ENCODE data around the gene USP5. TPM values are rescaled to one million over a fixed set of nuclear protein-coding genes. Genes with fewer than 3 reads are reported as not detected.
"Not testable (repeated sequence)": the region's sequence is repeated elsewhere in the genome, so short reads cannot be mapped to it uniquely, and the experiment has no call there.

USP5 gene
- total RNA-seq, 2 donors from 2014 or later: 82.6 to 132 TPM

DNA sequence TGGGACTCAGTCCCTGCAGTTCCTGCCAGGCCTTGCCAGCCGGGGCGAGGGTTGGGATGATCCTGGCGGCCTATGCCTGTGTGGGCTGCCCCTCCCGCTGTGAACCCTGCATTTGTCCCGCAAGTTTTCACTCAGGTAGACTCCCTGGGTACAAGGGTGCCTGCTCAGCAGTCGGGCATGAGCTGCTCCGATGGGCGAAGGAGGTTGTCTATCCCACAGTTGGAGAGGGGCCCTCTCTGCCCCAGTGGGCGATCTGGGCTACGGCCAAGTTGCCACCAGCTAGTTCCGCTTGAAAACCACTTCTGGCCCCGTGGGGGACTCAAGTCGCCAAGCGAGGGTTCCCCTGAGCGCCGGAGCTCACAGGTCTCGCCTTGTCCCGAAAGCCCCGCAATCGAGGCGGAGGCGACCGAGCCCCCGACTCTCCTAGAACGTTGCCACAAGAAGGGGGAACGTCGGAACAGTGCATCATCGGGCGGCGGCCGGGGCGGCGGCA is 15.0 kb downstream of the USP5 start:
- no peak for DNase-seq
- Histone ChIP-seq H3K4me3 (peak overlapping the region; percentile 98), H3K9ac (ENCODE audit: low read depth in 2 of 2, low read length in 2 of 2) (peak overlapping the region; percentile 73 to 79), H3K4me1 (peaks cover 22% of the 10 kb centered on the region), H3K27me3 (no peaks in the 10 kb centered on the region), H3K27ac (peak overlapping the region; percentile 96), H3K36me3 (peaks cover 12% of the 10 kb centered on the region), H3K9me3 (no peaks in the 10 kb centered on the region)
- intact Hi-C loops (cut with DNase I): loop anchor here (5.0 kb wide), 1 partner anchor 100 kb away; no protein-coding TSS in a partner anchor
- TF ChIP-seq, protein P1, sequence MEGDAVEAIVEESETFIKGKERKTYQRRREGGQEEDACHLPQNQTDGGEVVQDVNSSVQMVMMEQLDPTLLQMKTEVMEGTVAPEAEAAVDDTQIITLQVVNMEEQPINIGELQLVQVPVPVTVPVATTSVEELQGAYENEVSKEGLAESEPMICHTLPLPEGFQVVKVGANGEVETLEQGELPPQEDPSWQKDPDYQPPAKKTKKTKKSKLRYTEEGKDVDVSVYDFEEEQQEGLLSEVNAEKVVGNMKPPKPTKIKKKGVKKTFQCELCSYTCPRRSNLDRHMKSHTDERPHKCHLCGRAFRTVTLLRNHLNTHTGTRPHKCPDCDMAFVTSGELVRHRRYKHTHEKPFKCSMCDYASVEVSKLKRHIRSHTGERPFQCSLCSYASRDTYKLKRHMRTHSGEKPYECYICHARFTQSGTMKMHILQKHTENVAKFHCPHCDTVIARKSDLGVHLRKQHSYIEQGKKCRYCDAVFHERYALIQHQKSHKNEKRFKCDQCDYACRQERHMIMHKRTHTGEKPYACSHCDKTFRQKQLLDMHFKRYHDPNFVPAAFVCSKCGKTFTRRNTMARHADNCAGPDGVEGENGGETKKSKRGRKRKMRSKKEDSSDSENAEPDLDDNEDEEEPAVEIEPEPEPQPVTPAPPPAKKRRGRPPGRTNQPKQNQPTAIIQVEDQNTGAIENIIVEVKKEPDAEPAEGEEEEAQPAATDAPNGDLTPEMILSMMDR (IDR thresholded peaks at IDR 0.05): no peak

DNA sequence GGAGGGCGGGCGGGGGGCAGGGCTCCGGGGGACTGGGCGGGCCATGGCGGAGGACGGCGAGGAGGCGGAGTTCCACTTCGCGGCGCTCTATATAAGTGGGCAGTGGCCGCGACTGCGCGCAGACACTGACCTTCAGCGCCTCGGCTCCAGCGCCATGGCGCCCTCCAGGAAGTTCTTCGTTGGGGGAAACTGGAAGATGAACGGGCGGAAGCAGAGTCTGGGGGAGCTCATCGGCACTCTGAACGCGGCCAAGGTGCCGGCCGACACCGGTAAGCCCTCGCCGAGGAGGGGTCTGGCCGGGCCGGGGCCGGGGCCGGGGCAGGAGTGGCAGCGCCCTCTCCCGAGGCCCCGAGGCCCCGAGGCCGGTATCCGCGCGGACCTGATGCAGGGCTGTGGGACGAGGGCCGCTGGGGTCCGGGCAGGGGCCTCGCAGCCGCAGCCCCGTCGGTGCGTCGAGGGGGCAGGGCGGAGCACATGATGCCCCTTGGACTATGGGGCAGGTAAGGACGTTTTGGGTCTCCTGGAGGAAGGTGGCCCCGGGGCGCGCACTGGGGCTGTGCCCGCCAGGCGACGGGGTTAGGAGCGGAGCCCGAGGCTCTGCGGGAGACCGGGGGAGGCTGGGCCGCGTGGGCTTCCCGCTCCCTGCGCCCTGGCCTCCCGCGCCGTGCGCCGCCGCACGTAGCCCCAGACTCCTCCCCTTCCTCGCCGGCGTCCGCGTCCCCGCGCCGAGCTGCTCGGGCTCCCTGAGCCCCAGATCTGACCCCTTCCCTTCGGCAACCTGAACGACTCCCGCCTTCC is 15.7 kb downstream of the USP5 start, which contains the start of gene TPI1:
TSS of gene TPI1 (plus strand) at position 119 of the 798 bp plus-strand sequence. CDS start at position 155, 36 bp downstream.
- H3K4me3 ChIP-seq: peak within 1 kb of the TSS; percentile 98
- no peaks in the 10 kb centered on the region for H3K27me3 ChIP-seq
- peaks cover 22% of the 10 kb centered on the region for H3K4me1 ChIP-seq
- H3K27ac ChIP-seq: peak within 1 kb of the TSS; percentile 96
- DNase-seq: peak; percentile 88
- H3K36me3 ChIP-seq: peaks cover 12% of the 10 kb centered on the region
- intact Hi-C loops (cut with DNase I): loop anchor here (5.0 kb wide), 1 partner anchor 100 kb away; no protein-coding TSS in a partner anchor
- H3K9me3 ChIP-seq: no peaks in the 10 kb centered on the region
- peak within 1 kb of the TSS; percentile 90 to 97 for H3K9ac ChIP-seq (ENCODE audit: low read depth in 2 of 2, low read length in 2 of 2)
- TF ChIP-seq, protein P1 (IDR thresholded peaks at IDR 0.05): no peak

DNA sequence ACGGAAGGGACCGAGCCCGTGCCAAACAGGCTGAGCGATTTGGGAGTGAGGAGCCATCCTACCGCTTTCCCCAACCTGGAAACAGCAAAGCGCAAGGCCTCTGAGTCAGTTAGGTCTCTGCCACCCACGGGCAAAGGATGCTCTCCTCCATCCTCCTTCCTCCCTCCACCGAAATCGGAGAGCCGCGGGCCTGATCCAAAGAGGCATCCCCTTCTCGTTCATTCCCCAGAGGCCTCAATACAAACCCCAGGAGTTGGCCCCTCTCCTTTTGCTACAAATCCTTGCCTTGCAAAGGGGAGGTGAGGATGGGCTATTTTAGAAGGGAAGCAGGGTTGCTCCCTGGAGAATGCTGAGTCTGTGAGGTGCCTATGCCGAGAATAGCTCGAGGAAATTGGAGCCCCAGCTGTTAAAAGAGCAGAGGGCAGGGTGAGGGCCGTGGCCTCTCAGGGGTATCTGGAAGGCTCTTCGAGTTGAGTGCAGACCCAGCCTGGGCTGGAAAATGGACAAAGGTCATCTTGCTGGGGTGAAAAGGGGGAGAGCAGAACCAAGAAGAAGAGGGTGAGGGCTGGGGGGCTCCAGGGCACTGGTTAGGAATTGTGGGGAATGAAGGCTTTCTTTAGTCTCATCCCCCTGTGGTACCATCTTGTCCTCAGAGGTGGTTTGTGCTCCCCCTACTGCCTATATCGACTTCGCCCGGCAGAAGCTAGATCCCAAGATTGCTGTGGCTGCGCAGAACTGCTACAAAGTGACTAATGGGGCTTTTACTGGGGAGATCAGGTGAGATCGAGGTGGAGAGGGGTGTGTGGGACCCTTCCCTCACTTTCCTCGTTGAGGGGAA is 16.5 kb downstream of the USP5 start:
- Histone ChIP-seq H3K27ac (peak overlapping the region; percentile 96), H3K9ac (ENCODE audit: low read depth in 2 of 2, low read length in 2 of 2) (peak overlapping the region; percentile 90 to 97), H3K4me3 (peak overlapping the region; percentile 98), H3K4me1 (peaks cover 22% of the 10 kb centered on the region), H3K9me3 (no peaks in the 10 kb centered on the region), H3K27me3 (no peaks in the 10 kb centered on the region), H3K36me3 (peaks cover 12% of the 10 kb centered on the region)
- no peak for DNase-seq
- TF ChIP-seq, protein P1 (IDR thresholded peaks at IDR 0.05): no peak
- intact Hi-C loops (cut with DNase I): loop anchor here (5.0 kb wide), 1 partner anchor 99 kb away; no protein-coding TSS in a partner anchor

DNA sequence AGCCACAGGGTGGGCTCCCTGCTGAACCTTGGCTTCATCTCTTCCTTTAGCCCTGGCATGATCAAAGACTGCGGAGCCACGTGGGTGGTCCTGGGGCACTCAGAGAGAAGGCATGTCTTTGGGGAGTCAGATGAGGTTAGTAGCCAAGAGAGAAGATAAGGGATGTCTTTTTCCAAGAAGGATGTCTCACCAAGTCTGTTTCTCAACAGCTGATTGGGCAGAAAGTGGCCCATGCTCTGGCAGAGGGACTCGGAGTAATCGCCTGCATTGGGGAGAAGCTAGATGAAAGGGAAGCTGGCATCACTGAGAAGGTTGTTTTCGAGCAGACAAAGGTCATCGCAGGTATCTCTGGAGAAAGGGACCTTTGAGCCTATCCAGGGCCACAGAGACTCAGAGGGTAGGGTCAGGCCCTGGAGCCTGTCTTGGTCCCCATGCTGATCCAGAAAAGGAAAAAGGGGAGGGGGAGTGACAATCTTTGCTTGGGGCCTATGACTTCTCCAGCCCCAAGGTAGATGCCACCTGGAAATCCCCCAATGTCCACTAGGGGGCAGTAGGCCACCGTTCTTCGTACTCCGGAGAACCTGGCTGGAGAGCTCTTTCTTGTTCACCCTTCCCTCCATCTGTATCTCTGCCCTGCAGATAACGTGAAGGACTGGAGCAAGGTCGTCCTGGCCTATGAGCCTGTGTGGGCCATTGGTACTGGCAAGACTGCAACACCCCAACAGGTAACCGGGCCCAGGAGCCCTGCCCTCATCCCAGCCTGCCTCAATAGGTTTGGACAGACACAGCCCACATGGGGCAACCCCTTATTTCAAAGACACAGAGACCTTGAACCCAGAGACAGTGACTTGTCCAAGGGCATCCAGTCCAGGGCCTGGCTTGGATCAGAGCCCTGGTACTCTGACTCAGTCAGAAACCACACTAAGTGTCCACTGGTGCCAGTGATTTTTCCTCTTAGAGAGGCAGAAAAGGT is 17.4 kb downstream of the USP5 start:
- peak; percentile 93 for DNase-seq
- Histone ChIP-seq H3K4me1 (peaks cover 22% of the 10 kb centered on the region), H3K36me3 (peaks cover 12% of the 10 kb centered on the region), H3K27me3 (no peaks in the 10 kb centered on the region), H3K9ac (ENCODE audit: low read depth in 2 of 2, low read length in 2 of 2) (peak overlapping the region; percentile 90 to 97), H3K4me3 (peak overlapping the region; percentile 98), H3K9me3 (no peaks in the 10 kb centered on the region), H3K27ac (peak overlapping the region; percentile 96)
- TF ChIP-seq, protein P1 (IDR thresholded peaks at IDR 0.05): peak; percentile 90
- intact Hi-C loops (cut with DNase I): loop anchor here (5.0 kb wide), 1 partner anchor 98 kb away; no protein-coding TSS in a partner anchor

DNA sequence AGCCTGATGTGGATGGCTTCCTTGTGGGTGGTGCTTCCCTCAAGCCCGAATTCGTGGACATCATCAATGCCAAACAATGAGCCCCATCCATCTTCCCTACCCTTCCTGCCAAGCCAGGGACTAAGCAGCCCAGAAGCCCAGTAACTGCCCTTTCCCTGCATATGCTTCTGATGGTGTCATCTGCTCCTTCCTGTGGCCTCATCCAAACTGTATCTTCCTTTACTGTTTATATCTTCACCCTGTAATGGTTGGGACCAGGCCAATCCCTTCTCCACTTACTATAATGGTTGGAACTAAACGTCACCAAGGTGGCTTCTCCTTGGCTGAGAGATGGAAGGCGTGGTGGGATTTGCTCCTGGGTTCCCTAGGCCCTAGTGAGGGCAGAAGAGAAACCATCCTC is 18.4 kb downstream of the USP5 start:
- DNase-seq; intact Hi-C loops (cut with DNase I); H3K27me3 ChIP-seq; H3K4me3 ChIP-seq; H3K9ac ChIP-seq (ENCODE audit: low read depth in 2 of 2, low read length in 2 of 2); H3K9me3 ChIP-seq: not testable (repeated sequence)
- peaks cover 22% of the 10 kb centered on the region for H3K4me1 ChIP-seq
- H3K36me3 ChIP-seq: peaks cover 12% of the 10 kb centered on the region
- H3K27ac ChIP-seq: peak overlapping the region; percentile 77
